ENCODE data around the gene SLC25A25. TPM values are rescaled to one million over a fixed set of nuclear protein-coding genes. Genes with fewer than 3 reads are reported as not detected.
A peak's percentile ranks its signal among the peaks of the same experiment; 100 is the strongest.

Gene SLC25A25
- total RNA-seq, 4 donors from 2014 or later = 15.8 to 37.9 (median 24.1) TPM

- Histone ChIP-seq H3K4me1 (peaks cover 45 to 96% (median 52%) of the 10 kb centered on the region in 3 donors), H3K9me3 (no peaks in the 10 kb centered on the region), H3K27me3 (no peaks in the 10 kb centered on the region), H3K36me3 (peaks cover 9 to 32% (median 30%) of the 10 kb centered on the region in 3 donors), H3K4me3 (peak overlapping the region; percentile 31 to 65 (median 50)), H3K27ac (peak overlapping the region; percentile 89 to 96 (median 92))
- DNase-seq = peak; percentile 53
- WGBS, 2 donors = 10 to 27% methylated on average over 19 to 21 of the region's 32 CpGs
- TF ChIP-seq POLR2A (IDR thresholded peaks at IDR 0.05) (peak in 3 of 4 donors; percentile 93 to 99 (median 96)), CTCF (IDR thresholded peaks at IDR 0.05) (peak in 2 of 6 experiments; percentile 2 to 22)
- intact Hi-C loops (cut with DNase I) = no loop called here
Measured at GRCh38 chr9:128098297-128099230, 30.5 kb downstream of the SLC25A25 start.

GRCh38 chr9:128099231-128099931 is 31.3 kb downstream of the SLC25A25 start:
- Histone ChIP-seq H3K4me1 (peaks cover 41 to 96% (median 47%) of the 10 kb centered on the region in 3 donors), H3K36me3 (peaks cover 9 to 40% (median 36%) of the 10 kb centered on the region in 3 donors), H3K27me3 (no peaks in the 10 kb centered on the region), H3K9me3 (no peaks in the 10 kb centered on the region), H3K27ac (peak overlapping the region; percentile 89 to 96 (median 92)), H3K4me3 (peak overlapping the region; percentile 31 to 65 (median 50))
- TF ChIP-seq POLR2A (IDR thresholded peaks at IDR 0.05) (no peak), CTCF (IDR thresholded peaks at IDR 0.05) (no peak)
- WGBS, 2 donors = 36 to 63% methylated on average over 6 to 11 of the region's 16 CpGs
- intact Hi-C loops (cut with DNase I) = no loop called here
- DNase-seq = no peak

GRCh38 chr9:128099932-128100491 is 32.0 kb downstream of the SLC25A25 start:
- Histone ChIP-seq H3K27me3 (no peaks in the 10 kb centered on the region), H3K9me3 (no peaks in the 10 kb centered on the region), H3K4me1 (peaks cover 36 to 93% (median 44%) of the 10 kb centered on the region in 3 donors), H3K36me3 (peaks cover 9 to 47% (median 36%) of the 10 kb centered on the region in 3 donors), H3K4me3 (peak overlapping the region; percentile 31 to 65 (median 50)), H3K27ac (peak overlapping the region; percentile 89 to 96 (median 92))
- intact Hi-C loops (cut with DNase I) = loop anchor here (10.0 kb wide), 1 partner anchor 155 kb away; no protein-coding TSS in a partner anchor
- DNase-seq = no peak
- WGBS, 2 donors = 33 to 45% methylated on average over 7 to 10 of the region's 16 CpGs
- no peak for TF ChIP-seq POLR2A (IDR thresholded peaks at IDR 0.05)

GRCh38 chr9:128100581-128100980 is 32.5 kb downstream of the SLC25A25 start:
- Histone ChIP-seq H3K9me3 (no peaks in the 10 kb centered on the region), H3K4me3 (peak overlapping the region in 2 of 4 donors; percentile 49 to 65), H3K36me3 (peaks cover 10 to 52% (median 40%) of the 10 kb centered on the region in 3 donors), H3K4me1 (peaks cover 31 to 87% (median 39%) of the 10 kb centered on the region in 3 donors), H3K27me3 (no peaks in the 10 kb centered on the region), H3K27ac (peak overlapping the region; percentile 89 to 96 (median 92))
- DNase-seq = no peak
- TF ChIP-seq POLR2A (IDR thresholded peaks at IDR 0.05) = no peak
- TF ChIP-seq CTCF (IDR thresholded peaks at IDR 0.05) = no peak
- intact Hi-C loops (cut with DNase I) = loop anchor here (10.0 kb wide), 1 partner anchor 156 kb away; no protein-coding TSS in a partner anchor
- WGBS, 2 donors = 64 to 87% methylated on average over 3 to 7 of the region's 10 CpGs

- H3K36me3 ChIP-seq = peaks cover 17 to 59% (median 47%) of the 10 kb centered on the region in 3 donors
- no peak overlapping the region for H3K4me3 ChIP-seq
- H3K9me3 ChIP-seq = no peaks in the 10 kb centered on the region
- TF ChIP-seq POLR2A (IDR thresholded peaks at IDR 0.05) (no peak), CTCF (IDR thresholded peaks at IDR 0.05) (no peak)
- peak overlapping the region in 3 of 4 donors; percentile 92 to 96 (median 92) for H3K27ac ChIP-seq
- WGBS, 2 donors = 90% methylated on average over 11 of the region's 12 CpGs
- intact Hi-C loops (cut with DNase I) = loop anchor here (10.0 kb wide), 1 partner anchor 156 kb away; no protein-coding TSS in a partner anchor
- no peak for DNase-seq
- no peaks in the 10 kb centered on the region for H3K27me3 ChIP-seq
- peaks cover 29 to 81% (median 38%) of the 10 kb centered on the region in 3 donors for H3K4me1 ChIP-seq
Measured at GRCh38 chr9:128101231-128101661, 33.2 kb downstream of the SLC25A25 start.

All from esophagus squamous epithelium (tissue), 5 donors.